Measurements from ENCODE around the gene LBX1.

The LBX1 gene

GRCh38 chr10:101225846-101226421 lies 3.3 kb downstream of the LBX1 start:
- H3K9me3 Mint-ChIP-seq, result no peaks in the 10 kb centered on the region
- CTCF ChIA-PET, result interaction anchor here (1.0 kb wide), 1 partner anchor 85 kb away, joined by 3 read pairs; no protein-coding TSS in a partner anchor
- H3K36me3 Mint-ChIP-seq, result peaks cover 6% of the 10 kb centered on the region
- peak overlapping the region; percentile 49 for H3K27ac Mint-ChIP-seq
- H3K4me3 Mint-ChIP-seq, result peak overlapping the region; percentile 15
- H3K27me3 Mint-ChIP-seq, result peaks cover 99% of the 10 kb centered on the region
- no peak for DNase-seq
- peaks cover 40% of the 10 kb centered on the region for H3K4me1 Mint-ChIP-seq

GRCh38 chr10:101224910-101225823 lies 4.1 kb downstream of the LBX1 start:
- peaks cover 99% of the 10 kb centered on the region for H3K27me3 Mint-ChIP-seq
- peaks cover 37% of the 10 kb centered on the region for H3K4me1 Mint-ChIP-seq
- CTCF ChIA-PET, result interaction anchor here (1.0 to 1.4 kb wide), 2 partner anchors 10 to 84 kb away, joined by 3 to 4 read pairs; no protein-coding TSS in a partner anchor
- peaks cover 6% of the 10 kb centered on the region for H3K36me3 Mint-ChIP-seq
- no peak for DNase-seq
- peak overlapping the region; percentile 84 for H3K27ac Mint-ChIP-seq
- peak overlapping the region; percentile 26 for H3K4me3 Mint-ChIP-seq
- H3K9me3 Mint-ChIP-seq, result no peaks in the 10 kb centered on the region

- Mint-ChIP-seq H3K27ac (peak overlapping the region; percentile 22), H3K36me3 (peaks cover 6% of the 10 kb centered on the region), H3K4me3 (no peak overlapping the region), H3K27me3 (peaks cover 99% of the 10 kb centered on the region), H3K9me3 (no peaks in the 10 kb centered on the region), H3K4me1 (peaks cover 36% of the 10 kb centered on the region)
- CTCF ChIA-PET, result interaction anchor here (1.4 kb wide), 1 partner anchor 9 kb away, joined by 4 read pairs; no protein-coding TSS in a partner anchor
- no peak for DNase-seq
Measured at GRCh38 chr10:101224060-101224909, 5.0 kb downstream of the LBX1 start.

GRCh38 chr10:101223274-101224059 lies 5.8 kb downstream of the LBX1 start:
- Mint-ChIP-seq H3K27ac (peak overlapping the region; percentile 22), H3K27me3 (peaks cover 99% of the 10 kb centered on the region), H3K4me3 (no peak overlapping the region), H3K4me1 (peaks cover 36% of the 10 kb centered on the region), H3K36me3 (peaks cover 4% of the 10 kb centered on the region), H3K9me3 (no peaks in the 10 kb centered on the region)
- no peak for DNase-seq
- CTCF ChIA-PET, result interaction anchor here (0.6 to 1.4 kb wide), 2 partner anchors 9 to 243 kb away, joined by 3 to 4 read pairs; no protein-coding TSS in a partner anchor

- CTCF ChIA-PET, result interaction anchor here (0.6 to 2.8 kb wide), 2 partner anchors 13 to 81 kb away, joined by 3 to 12 read pairs; no protein-coding TSS in a partner anchor
- Mint-ChIP-seq H3K36me3 (peaks cover 4% of the 10 kb centered on the region), H3K27ac (no peak overlapping the region), H3K4me1 (peaks cover 32% of the 10 kb centered on the region), H3K4me3 (no peak overlapping the region), H3K9me3 (no peaks in the 10 kb centered on the region), H3K27me3 (peaks cover 99% of the 10 kb centered on the region)
- DNase-seq, result no peak
Measured at GRCh38 chr10:101222683-101223273, 6.5 kb downstream of the LBX1 start.

- H3K36me3 Mint-ChIP-seq, result peaks cover 4% of the 10 kb centered on the region
- H3K4me1 Mint-ChIP-seq, result peaks cover 32% of the 10 kb centered on the region
- DNase-seq, result no peak
- CTCF ChIA-PET, result interaction anchor here (0.6 to 2.8 kb wide), 2 partner anchors 14 to 80 kb away, joined by 3 to 12 read pairs; no protein-coding TSS in a partner anchor
- peaks cover 99% of the 10 kb centered on the region for H3K27me3 Mint-ChIP-seq
- no peaks in the 10 kb centered on the region for H3K9me3 Mint-ChIP-seq
- no peak overlapping the region for H3K27ac Mint-ChIP-seq
- H3K4me3 Mint-ChIP-seq, result no peak overlapping the region
Measured at GRCh38 chr10:101221963-101222531, 7.2 kb downstream of the LBX1 start.

GRCh38 chr10:101221549-101221948 lies 7.7 kb downstream of the LBX1 start:
- peaks cover 4% of the 10 kb centered on the region for H3K36me3 Mint-ChIP-seq
- CTCF ChIA-PET, result interaction anchor here (1.0 to 3.4 kb wide), 4 partner anchors 17 to 80 kb away, joined by 3 to 12 read pairs (median 9); no protein-coding TSS in a partner anchor
- no peak for DNase-seq
- no peaks in the 10 kb centered on the region for H3K9me3 Mint-ChIP-seq
- H3K4me3 Mint-ChIP-seq, result no peak overlapping the region
- no peak overlapping the region for H3K27ac Mint-ChIP-seq
- H3K27me3 Mint-ChIP-seq, result peaks cover 99% of the 10 kb centered on the region
- peaks cover 34% of the 10 kb centered on the region for H3K4me1 Mint-ChIP-seq

GRCh38 chr10:101219946-101220451 lies 9.3 kb downstream of the LBX1 start:
- H3K27me3 Mint-ChIP-seq, result peaks cover 99% of the 10 kb centered on the region
- H3K9me3 Mint-ChIP-seq, result no peaks in the 10 kb centered on the region
- peaks cover 3% of the 10 kb centered on the region for H3K36me3 Mint-ChIP-seq
- H3K4me3 Mint-ChIP-seq, result no peak overlapping the region
- no peak for DNase-seq
- no peak overlapping the region for H3K27ac Mint-ChIP-seq
- CTCF ChIA-PET, result interaction anchor here (0.5 to 3.4 kb wide), 5 partner anchors 18 to 247 kb away, joined by 3 to 12 read pairs (median 8); no protein-coding TSS in a partner anchor
- peaks cover 28% of the 10 kb centered on the region for H3K4me1 Mint-ChIP-seq

- peaks cover 32% of the 10 kb centered on the region for H3K4me1 Mint-ChIP-seq
- no peak overlapping the region for H3K27ac Mint-ChIP-seq
- H3K27me3 Mint-ChIP-seq, result peaks cover 99% of the 10 kb centered on the region
- no peak for DNase-seq
- H3K9me3 Mint-ChIP-seq, result no peaks in the 10 kb centered on the region
- CTCF ChIA-PET, result interaction anchor here (0.5 to 3.4 kb wide), 5 partner anchors 9 to 248 kb away, joined by 3 to 10 read pairs (median 3); no protein-coding TSS in a partner anchor
- H3K36me3 Mint-ChIP-seq, result peaks cover 1% of the 10 kb centered on the region
- H3K4me3 Mint-ChIP-seq, result no peak overlapping the region
Measured at GRCh38 chr10:101219139-101219945, 9.9 kb downstream of the LBX1 start.

- H3K9me3 Mint-ChIP-seq, result no peaks in the 10 kb centered on the region
- no peak for DNase-seq
- H3K27me3 Mint-ChIP-seq, result peaks cover 100% of the 10 kb centered on the region
- CTCF ChIA-PET, result interaction anchor here (1.2 to 3.4 kb wide), 3 partner anchors 10 to 76 kb away, joined by 3 to 10 read pairs (median 3); no protein-coding TSS in a partner anchor
- peak overlapping the region; percentile 14 for H3K4me3 Mint-ChIP-seq
- H3K36me3 Mint-ChIP-seq, result peaks cover 1% of the 10 kb centered on the region
- H3K4me1 Mint-ChIP-seq, result peaks cover 40% of the 10 kb centered on the region
- peak overlapping the region; percentile 59 for H3K27ac Mint-ChIP-seq
Measured at GRCh38 chr10:101218351-101219138, 10.7 kb downstream of the LBX1 start.

Measured in activated naive CD4-positive, alpha-beta T cell treated with anti-CD3 and anti-CD28 coated beads, Interleukin-2, amount 10 ng/mL, durations not matched to agents 7 days and 5 days (primary cell).